Measurements from ENCODE around the gene NFIA. TPM values are rescaled to one million over a fixed set of nuclear protein-coding genes. Genes with fewer than 3 reads are reported as not detected.

The NFIA gene
- total and polyA plus RNA-seq, 10 of the 15 experiments (the other 5 are each of a cell fraction or from before 2014, with no cell fraction given) = 0.10 to 0.16 TPM; not detected in 8

GRCh38 chr1:61337037-61337436 lies 254.7 kb downstream of the NFIA start:
- intact Hi-C loops (cut with micrococcal nuclease; ENCODE audit: unreplicated experiment) = loop anchor here (10.0 kb wide), 1 partner anchor 262 kb away; no protein-coding TSS in a partner anchor
- 50% methylated on average over 3 of the region's 3 CpGs for WGBS (ENCODE audit: insufficient coverage, insufficient replicate concordance, low lambda C conversion rate, missing lambda C conversion rate)
- Histone ChIP-seq H3K27ac (ENCODE audit: control insufficient read depth, insufficient read depth) (no peak overlapping the region), H3K4me3 (no peak overlapping the region), H3K36me3 (ENCODE audit: control insufficient read depth in 2 of 2, insufficient read depth in 2 of 2, low read length in 1 of 2) (no peaks in the 10 kb centered on the region), H3K27me3 (replicated peaks in 1 of 2; ENCODE audit: control insufficient read depth in 2 of 2, insufficient read depth in 2 of 2, low read length in 1 of 2) (peaks cover 0 to 2% of the 10 kb centered on the region in 2 experiments; a peak in 3 of 4 replicates), H3K4me2 (ENCODE audit: control insufficient read depth, insufficient read depth) (no peak overlapping the region), H3K9me3 (replicated peaks; ENCODE audit: control insufficient read depth, insufficient read depth, low read length) (no peaks in the 10 kb centered on the region), H2AFZ (ENCODE audit: control insufficient read depth, low read depth, low read length) (no peak overlapping the region), H3K9ac (ENCODE audit: control insufficient read depth, insufficient read depth, low read length) (no peak overlapping the region), H4K20me1 (ENCODE audit: control insufficient read depth, insufficient read depth) (no peaks in the 10 kb centered on the region), H3K79me2 (ENCODE audit: control insufficient read depth, insufficient read depth, low read length) (no peaks in the 10 kb centered on the region), H3K4me1 (ENCODE audit: control insufficient read depth, insufficient read depth, low read length) (no peaks in the 10 kb centered on the region)
- POLR2A ChIA-PET = no interaction called here
- DNase-seq (ENCODE audit: low read depth, low spot score) (no peak), ATAC-seq (no peak), FAIRE-seq (no peak)
- CTCF ChIA-PET = interaction anchor here (1.0 kb wide), 1 partner anchor 22 kb away, joined by 3 read pairs; no protein-coding TSS in a partner anchor
- in situ Hi-C loops (cut with MboI) = no loop called here
- RAD21 ChIA-PET (ENCODE audit: unreplicated experiment) = no interaction called here
- BruUV-seq (replicated peaks) = no TSS peak
- SMC1A ChIA-PET (ENCODE audit: uncharacterized antibody, unreplicated experiment) = no interaction called here
- TF ChIP-seq ZNF217 (IDR thresholded peaks at IDR 0.05) = no peak
- no peak for TF ChIP-seq CUX1 (IDR thresholded peaks at IDR 0.05; ENCODE audit: insufficient replicate concordance, low read depth, low read length)
- no peak for TF ChIP-seq ZBTB4 (CRISPR knock-in tag; IDR thresholded peaks at IDR 0.05)
- TF ChIP-seq ZBTB40 (IDR thresholded peaks at IDR 0.05; ENCODE audit: borderline replicate concordance) = no peak
- TF ChIP-seq PRDM15 (CRISPR knock-in tag; IDR thresholded peaks at IDR 0.05) = no peak

All from GM12878 (cell line).